HFF-Myc (cell line): ENCODE measurements around the gene CUEDC1.

Experiments used
- DNase-seq: peaks from one replicate; pipeline ENCODE4 v3.0.0-alpha.2; 2011; ENCODE audit warnings: low read depth; ENCODE audit errors: extremely low read depth
- H3K4me3 ChIP-seq: replicated peaks from 2 replicates; pipeline ENCODE4 v1.5.1; 2011; ENCODE audit warnings: low read depth, mild to moderate bottlenecking, control low read depth, low read length
- TF ChIP-seq, protein P1 (sequence below): IDR thresholded peaks from 2 replicates; pipeline ENCODE4 v1.5.1; 2012; ENCODE audit warnings: mild to moderate bottlenecking, low read depth, low read length, control low read depth; ENCODE audit errors: missing control alignments

Gene CUEDC1

GRCh38 chr17:57888311-57889216, 66.6 kb downstream of the CUEDC1 start:
- no peak overlapping the region for H3K4me3 ChIP-seq
- TF ChIP-seq, protein P1, sequence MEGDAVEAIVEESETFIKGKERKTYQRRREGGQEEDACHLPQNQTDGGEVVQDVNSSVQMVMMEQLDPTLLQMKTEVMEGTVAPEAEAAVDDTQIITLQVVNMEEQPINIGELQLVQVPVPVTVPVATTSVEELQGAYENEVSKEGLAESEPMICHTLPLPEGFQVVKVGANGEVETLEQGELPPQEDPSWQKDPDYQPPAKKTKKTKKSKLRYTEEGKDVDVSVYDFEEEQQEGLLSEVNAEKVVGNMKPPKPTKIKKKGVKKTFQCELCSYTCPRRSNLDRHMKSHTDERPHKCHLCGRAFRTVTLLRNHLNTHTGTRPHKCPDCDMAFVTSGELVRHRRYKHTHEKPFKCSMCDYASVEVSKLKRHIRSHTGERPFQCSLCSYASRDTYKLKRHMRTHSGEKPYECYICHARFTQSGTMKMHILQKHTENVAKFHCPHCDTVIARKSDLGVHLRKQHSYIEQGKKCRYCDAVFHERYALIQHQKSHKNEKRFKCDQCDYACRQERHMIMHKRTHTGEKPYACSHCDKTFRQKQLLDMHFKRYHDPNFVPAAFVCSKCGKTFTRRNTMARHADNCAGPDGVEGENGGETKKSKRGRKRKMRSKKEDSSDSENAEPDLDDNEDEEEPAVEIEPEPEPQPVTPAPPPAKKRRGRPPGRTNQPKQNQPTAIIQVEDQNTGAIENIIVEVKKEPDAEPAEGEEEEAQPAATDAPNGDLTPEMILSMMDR: no peak
- no peak for DNase-seq

DNA sequence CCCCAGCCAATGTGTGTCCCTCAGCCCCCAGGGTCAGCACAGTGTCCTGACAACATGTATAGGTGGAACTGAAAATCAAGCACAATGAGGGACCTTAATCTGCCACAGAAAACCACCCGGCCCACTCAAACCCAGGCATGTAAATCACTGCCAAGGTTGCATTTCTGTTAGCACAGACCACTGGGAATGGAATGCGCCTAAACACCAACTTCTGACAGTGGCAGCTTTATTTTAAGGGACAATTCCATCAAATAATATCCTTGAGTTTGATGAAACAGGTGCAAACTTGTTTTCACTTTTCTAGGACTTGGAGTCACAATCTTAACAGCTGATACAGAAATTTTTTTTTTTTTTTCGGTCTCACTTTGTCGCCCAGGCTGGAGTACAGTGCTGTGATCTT, 68.1 kb downstream of the CUEDC1 start:
- DNase-seq: no peak
- H3K4me3 ChIP-seq: no peak overlapping the region
- TF ChIP-seq, protein P1: no peak

GRCh38 chr17:57886020-57886419, 69.2 kb downstream of the CUEDC1 start:
- no peak overlapping the region for H3K4me3 ChIP-seq
- TF ChIP-seq, protein P1: no peak
- DNase-seq: no peak

GRCh38 chr17:57885148-57885915, 69.9 kb downstream of the CUEDC1 start:
- no peak for DNase-seq
- H3K4me3 ChIP-seq: no peak overlapping the region
- TF ChIP-seq, protein P1: no peak

DNA sequence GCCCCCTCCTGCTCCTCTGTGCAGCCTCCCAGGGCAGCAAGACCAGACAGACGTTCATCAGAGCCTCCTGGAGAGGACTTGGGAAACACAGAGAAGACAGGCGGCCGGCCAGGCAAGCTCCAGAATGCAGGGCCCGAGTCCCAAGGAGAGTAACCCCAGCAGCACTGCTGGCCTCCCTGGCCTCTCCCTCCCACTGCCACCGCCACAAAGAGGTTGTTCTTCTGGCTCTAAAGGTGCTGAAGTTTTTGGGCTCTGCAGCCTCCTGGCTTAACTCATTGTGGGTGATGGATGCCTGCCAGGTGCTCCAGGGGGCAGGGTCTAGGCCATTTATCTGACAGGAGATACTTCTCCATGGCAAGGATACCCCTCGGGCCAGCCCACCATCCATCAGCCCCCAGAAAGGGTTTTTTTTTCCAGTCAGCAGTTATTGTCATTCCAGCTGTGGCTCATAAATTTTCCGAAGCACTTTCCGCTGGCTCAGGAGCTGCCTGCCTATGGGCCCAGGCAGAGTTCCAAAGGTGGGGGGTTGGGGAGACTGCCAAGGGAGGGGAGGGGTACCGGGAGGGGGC, 73.3 kb downstream of the CUEDC1 start:
- no peak overlapping the region for H3K4me3 ChIP-seq
- no peak for DNase-seq
- TF ChIP-seq, protein P1: no peak

DNA sequence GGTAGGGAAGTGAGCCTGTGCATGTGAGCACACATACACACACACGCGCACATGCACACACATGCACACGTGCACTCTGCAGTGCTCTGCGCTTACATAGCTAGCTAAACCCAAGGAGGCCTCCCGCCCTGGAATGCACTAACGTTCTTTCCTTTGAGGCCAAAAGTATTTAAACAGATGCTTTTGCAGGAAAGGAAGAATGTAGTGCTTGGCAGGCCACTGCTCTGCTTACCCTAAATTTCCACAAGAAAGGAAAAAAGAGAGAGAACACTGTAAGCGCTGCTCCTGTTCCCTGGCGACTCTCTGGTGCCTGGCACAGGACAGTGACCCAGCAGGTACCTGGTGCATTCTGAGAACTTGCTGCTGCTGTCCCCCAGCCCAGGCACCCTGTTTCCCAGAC, 74.1 kb downstream of the CUEDC1 start:
- no peak for DNase-seq
- TF ChIP-seq, protein P1: no peak
- H3K4me3 ChIP-seq: no peak overlapping the region
